Heart left ventricle (tissue), 13 donors: ENCODE data around the gene GRK5.

Experiments
- POLR2A ChIP-seq, 2 donors: fragments of 450-650 bp; IDR thresholded peaks; one replicate each; pipeline ENCODE4 v1.6.1; 2017; ENCODE audit warnings: antibody characterized with exemption in 2 of 2, mild to moderate bottlenecking in 2 of 2, moderate library complexity in 2 of 2
- TF ChIP-seq, protein P1 (sequence below), 12 donors: fragments of 200-600 bp; sonication (generic) in 4 of 12; IDR thresholded peaks; one replicate each; pipeline versions ENCODE4 v1.5.0 to v1.8.0; 2018 to 2022; ENCODE audit warnings: antibody characterized with exemption in 12 of 12, mild to moderate bottlenecking in 5 of 12
- donor health status: ischemic (EF 13 %, LVEDD 7.1; RV severe dilation, severe dysfunction).
- donor health status: DM: no; HTN: yes; CAD: no.
- donor health status: DM: no; HTN: no; CAD: no.
- donor health status: ischemic (EF 25% LVEDD 6.9; RV normal size, moderate dysfunction).
- donor health status: ischemic (EF 25% LVEDD 5.7; RV mildly dilated, moderate dysfunction).
- donor health status: ischemic (EF 35%, LVEDD 5.7; RV mildly dilated, moderate dysfunction).
- donor health status: nonischemic (EF 11% LVEDD 7.7; RV severe dilation, severe dysfunction).
- donor health status: DM: yes; HTN: yes; CAD: no.
- donor health status: PGD.
- donor health status: ischemic (EF 29% LVEDD 5.4; RV normal size, mild dysfunction).
- donor health status: nonischemic (EF 23%, LVEDD 6.1; RV moderate dilation, normal function).

DNA sequence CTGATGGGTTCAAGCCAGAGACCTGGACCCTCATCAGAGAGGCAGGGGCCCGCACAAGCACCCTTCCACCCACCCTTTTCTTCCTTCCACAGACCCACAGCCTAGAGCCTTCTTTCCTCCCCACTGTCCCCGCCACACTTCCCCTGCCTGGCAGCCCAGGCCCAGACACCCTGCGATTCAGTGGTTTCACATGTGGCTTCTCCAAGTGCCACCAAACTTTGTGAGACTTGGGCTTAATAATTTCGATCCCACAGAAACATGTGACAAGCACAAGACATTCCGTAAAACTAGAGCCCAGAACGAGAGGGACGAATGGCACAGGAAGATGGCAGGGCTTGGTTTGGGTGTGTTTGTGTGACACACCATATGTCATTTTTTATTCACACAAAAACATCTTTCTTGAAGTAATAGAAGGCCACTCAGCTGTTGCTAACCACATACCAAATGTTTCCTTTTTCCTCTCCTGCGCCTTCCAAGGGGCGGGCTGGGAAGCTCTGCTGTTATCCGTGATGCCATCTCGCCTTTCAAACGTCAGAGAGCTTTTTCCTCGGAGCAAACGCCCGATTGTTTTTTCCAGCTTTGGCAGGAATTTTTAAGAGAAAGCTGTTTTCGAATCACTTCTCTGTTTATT is 162.9 kb downstream of the GRK5 start:
- TF ChIP-seq, protein P1, sequence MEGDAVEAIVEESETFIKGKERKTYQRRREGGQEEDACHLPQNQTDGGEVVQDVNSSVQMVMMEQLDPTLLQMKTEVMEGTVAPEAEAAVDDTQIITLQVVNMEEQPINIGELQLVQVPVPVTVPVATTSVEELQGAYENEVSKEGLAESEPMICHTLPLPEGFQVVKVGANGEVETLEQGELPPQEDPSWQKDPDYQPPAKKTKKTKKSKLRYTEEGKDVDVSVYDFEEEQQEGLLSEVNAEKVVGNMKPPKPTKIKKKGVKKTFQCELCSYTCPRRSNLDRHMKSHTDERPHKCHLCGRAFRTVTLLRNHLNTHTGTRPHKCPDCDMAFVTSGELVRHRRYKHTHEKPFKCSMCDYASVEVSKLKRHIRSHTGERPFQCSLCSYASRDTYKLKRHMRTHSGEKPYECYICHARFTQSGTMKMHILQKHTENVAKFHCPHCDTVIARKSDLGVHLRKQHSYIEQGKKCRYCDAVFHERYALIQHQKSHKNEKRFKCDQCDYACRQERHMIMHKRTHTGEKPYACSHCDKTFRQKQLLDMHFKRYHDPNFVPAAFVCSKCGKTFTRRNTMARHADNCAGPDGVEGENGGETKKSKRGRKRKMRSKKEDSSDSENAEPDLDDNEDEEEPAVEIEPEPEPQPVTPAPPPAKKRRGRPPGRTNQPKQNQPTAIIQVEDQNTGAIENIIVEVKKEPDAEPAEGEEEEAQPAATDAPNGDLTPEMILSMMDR (IDR thresholded peaks at IDR 0.05), result no peak
- TF ChIP-seq POLR2A (IDR thresholded peaks at IDR 0.05), result no peak
